IMR-90 (cell line): ENCODE results near the gene HSFX3. TPM values are rescaled to one million over a fixed set of nuclear protein-coding genes. Genes with fewer than 3 reads are reported as not detected.

Experiments
- ATAC-seq: fragments of 200-7000 bp; cut with Tn5 transposase; 2 replicates; pipeline ENCODE4 v1.9.1; 2020; ENCODE audit warnings: low read depth, mild to moderate bottlenecking, moderate library complexity
- BruUV-seq: library from RNA; stranded (reverse); fragments of 400-500 nt; replicated peaks from 2 replicates; lab custom pipeline; 2021; lab: Mats Ljungman, UMichigan
- CTCF ChIA-PET: fragments of 300-600 bp; formaldehyde crosslinking; extraction: SDS; loops from one replicate; lab custom pipeline; 2021; ENCODE audit warnings: antibody characterized with exemption; lab: Yijun Ruan, JAX
- POLR2A ChIA-PET: fragments of 300-600 bp; sonication (Branson Sonifier 250); formaldehyde crosslinking; loops from one replicate; lab custom pipeline; 2022; ENCODE audit warnings: antibody characterized with exemption; ENCODE audit not compliant: unreplicated experiment; lab: Charles Lee
- DNase-seq: peaks from one replicate; pipeline ENCODE4 v3.0.0; 2013
- H2AFZ ChIP-seq: replicated peaks from 2 replicates; pipeline ENCODE3; 2013; ENCODE audit warnings: low read length, mild to moderate bottlenecking; ENCODE audit not compliant: poor library complexity
- H2AK5ac ChIP-seq: 2 replicates; pipeline ENCODE4 v1.6.1; 2013; ENCODE audit warnings: low read depth, low read length, inconsistent platforms
- H2AK9ac ChIP-seq: replicated peaks from 2 replicates; pipeline ENCODE3; 2013; ENCODE audit warnings: mild to moderate bottlenecking, low read depth, low read length, moderate library complexity; ENCODE audit not compliant: poor library complexity
- H2BK120ac ChIP-seq: 2 replicates; pipeline ENCODE4 v1.6.1; 2013; ENCODE audit warnings: low read depth, low read length, inconsistent platforms
- H2BK15ac ChIP-seq: 3 replicates; pipeline ENCODE4 v1.6.1; 2013; ENCODE audit warnings: low read depth, low read length, inconsistent platforms
- H2BK20ac ChIP-seq: 2 replicates; pipeline ENCODE4 v1.6.1; 2013; ENCODE audit warnings: low read depth, mild to moderate bottlenecking, inconsistent platforms, low read length, moderate library complexity
- H2BK5ac ChIP-seq: 2 replicates; pipeline ENCODE4 v1.6.1; 2013; ENCODE audit warnings: mild to moderate bottlenecking, low read depth, low read length, inconsistent platforms; ENCODE audit not compliant: poor library complexity, severe bottlenecking
- H3K14ac ChIP-seq: replicated peaks from 2 replicates; pipeline ENCODE4 v1.6.1; 2013; ENCODE audit warnings: low read depth, low read length, inconsistent platforms
- H3K18ac ChIP-seq: 2 replicates; pipeline ENCODE4 v1.6.1; 2013; ENCODE audit warnings: low read depth, low read length, control low read depth
- H3K23ac ChIP-seq: 2 replicates; pipeline ENCODE4 v1.6.1; 2013; ENCODE audit warnings: low read depth, low read length, inconsistent platforms
- H3K27ac ChIP-seq: 2 replicates; pipeline ENCODE4 v1.5.1; 2013; ENCODE audit warnings: mild to moderate bottlenecking, control low read depth, low read length; ENCODE audit not compliant: insufficient read depth
- H3K27me3 ChIP-seq: 2 replicates; pipeline ENCODE4 v1.6.1; 2013; ENCODE audit warnings: low read length; ENCODE audit not compliant: control insufficient read depth, insufficient read depth
- H3K36me3 ChIP-seq: 2 replicates; pipeline ENCODE4 v1.6.1; 2013; ENCODE audit warnings: low read length, mixed read lengths; ENCODE audit not compliant: control insufficient read depth, insufficient read depth
- H3K4ac ChIP-seq: 2 replicates; pipeline ENCODE4 v1.6.1; 2013; ENCODE audit warnings: low read depth, low read length, inconsistent platforms
- H3K4me1 ChIP-seq: 2 replicates; pipeline ENCODE4 v1.6.1; 2013; ENCODE audit warnings: low read length, mixed read lengths; ENCODE audit not compliant: control insufficient read depth, insufficient read depth
- H3K4me2 ChIP-seq: 2 replicates; pipeline ENCODE4 v1.6.1; 2013; ENCODE audit warnings: low read depth, mild to moderate bottlenecking, control low read depth, low read length, moderate library complexity
- H3K4me3 ChIP-seq: 2 replicates; pipeline ENCODE4 v1.5.1; 2013; ENCODE audit warnings: low read depth, mild to moderate bottlenecking, control low read depth, low read length, moderate library complexity; ENCODE audit not compliant: insufficient read depth
- H3K56ac ChIP-seq: 2 replicates; pipeline ENCODE4 v1.6.1; 2013; ENCODE audit warnings: low read length, inconsistent platforms; ENCODE audit not compliant: insufficient read depth; ENCODE audit errors: extremely low read depth
- H3K79me1 ChIP-seq, 2 experiments: 2 replicates each; pipeline ENCODE4 v1.6.1; 2013; ENCODE audit warnings: low read length in 2 of 2, inconsistent platforms in 1 of 2, low read depth in 1 of 2
- H3K9ac ChIP-seq: 2 replicates; pipeline ENCODE4 v1.6.1; 2013; ENCODE audit warnings: low read depth, low read length, control low read depth
- H3K9me1 ChIP-seq: 2 replicates; pipeline ENCODE4 v1.6.1; 2013; ENCODE audit warnings: low read length, inconsistent platforms; ENCODE audit not compliant: insufficient read depth
- H3K9me3 ChIP-seq: 2 replicates; pipeline ENCODE4 v1.6.1; 2013; ENCODE audit warnings: low read length; ENCODE audit not compliant: control insufficient read depth, insufficient read depth
- H4K20me1 ChIP-seq: 2 replicates; pipeline ENCODE4 v1.6.1; 2013; ENCODE audit warnings: low read length, inconsistent platforms; ENCODE audit not compliant: insufficient read depth
- H4K5ac ChIP-seq: 2 replicates; pipeline ENCODE4 v1.6.1; 2013; ENCODE audit warnings: mild to moderate bottlenecking, low read depth, low read length, control low read depth
- H4K8ac ChIP-seq, 2 experiments: 2 replicates each; pipeline ENCODE4 v1.6.1; 2013; ENCODE audit warnings: low read depth in 2 of 2, low read length in 2 of 2, control low read depth in 1 of 2, inconsistent platforms in 1 of 2
- H4K91ac ChIP-seq: 2 replicates; pipeline ENCODE4 v1.6.1; 2013; ENCODE audit warnings: low read depth, low read length, inconsistent platforms; ENCODE audit not compliant: insufficient read depth
- BHLHE40 ChIP-seq: fragments of 150-350 bp; IDR thresholded peaks from 2 replicates; pipeline ENCODE4 v1.6.1; 2016; ENCODE audit warnings: mild to moderate bottlenecking, low read depth, low read length
- CEBPB ChIP-seq: IDR thresholded peaks from 2 replicates; pipeline ENCODE4 v1.6.1; 2012; ENCODE audit warnings: low read depth, low read length, improper control_type of control experiment
- CHD1 ChIP-seq: IDR thresholded peaks from 2 replicates; pipeline ENCODE4 v1.6.1; 2012; ENCODE audit warnings: low read depth, low read length, improper control_type of control experiment
- CTCF ChIP-seq: conservative IDR thresholded peaks from 2 replicates; pipeline ENCODE4 v1.5.1; 2012; ENCODE audit warnings: mild to moderate bottlenecking, low read depth, low read length, improper control_type of control experiment
- ELK1 ChIP-seq: fragments of 150-350 bp; IDR thresholded peaks from 2 replicates; pipeline ENCODE4 v1.6.1; 2016; ENCODE audit warnings: low read depth, mild to moderate bottlenecking, low read length, moderate library complexity, borderline replicate concordance
- FOS ChIP-seq: fragments of 150-350 bp; IDR thresholded peaks from 2 replicates; pipeline ENCODE4 v1.6.1; 2016; ENCODE audit warnings: low read depth, low read length
- MAFK ChIP-seq: IDR thresholded peaks from 2 replicates; pipeline ENCODE4 v1.6.1; 2012; ENCODE audit warnings: low read depth, low read length, improper control_type of control experiment
- MAZ ChIP-seq: IDR thresholded peaks from 2 replicates; pipeline ENCODE4 v1.6.1; 2012; ENCODE audit warnings: low read depth, mild to moderate bottlenecking, low read length, improper control_type of control experiment, moderate library complexity, borderline replicate concordance
- MXI1 ChIP-seq: IDR thresholded peaks from 2 replicates; pipeline ENCODE4 v1.6.1; 2012; ENCODE audit warnings: low read depth, mild to moderate bottlenecking, low read length, moderate library complexity, borderline replicate concordance
- NFE2L2 ChIP-seq: fragments of 150-350 bp; IDR thresholded peaks from 2 replicates; pipeline ENCODE4 v1.6.1; 2016; ENCODE audit warnings: low read depth, mild to moderate bottlenecking, low read length
- POLR2A ChIP-seq: IDR thresholded peaks from 2 replicates; pipeline ENCODE4 v1.6.1; 2012; ENCODE audit warnings: mild to moderate bottlenecking, low read depth, low read length
- RAD21 ChIP-seq: IDR thresholded peaks from 2 replicates; pipeline ENCODE4 v1.6.1; 2012; ENCODE audit warnings: low read length, improper control_type of control experiment
- RCOR1 ChIP-seq: IDR thresholded peaks from 2 replicates; pipeline ENCODE4 v1.6.1; 2012; ENCODE audit warnings: mild to moderate bottlenecking, low read length, improper control_type of control experiment; ENCODE audit not compliant: insufficient replicate concordance
- RFX5 ChIP-seq: IDR thresholded peaks from 2 replicates; pipeline ENCODE4 v1.8.0; 2012; ENCODE audit warnings: low read depth, mild to moderate bottlenecking, low read length, moderate library complexity
- SMC3 ChIP-seq: fragments of 150-350 bp; IDR thresholded peaks from 2 replicates; pipeline ENCODE4 v1.6.1; 2016; ENCODE audit warnings: low read depth, mild to moderate bottlenecking, antibody characterized with exemption, low read length, moderate library complexity
- USF2 ChIP-seq: fragments of 150-350 bp; IDR thresholded peaks from 2 replicates; pipeline ENCODE4 v1.6.1; 2017; ENCODE audit warnings: mild to moderate bottlenecking, antibody characterized with exemption, low read length, low read depth
- WGBS, 2 experiments: methylation state at CpG; one replicate each; pipeline versions ENCODE4 v1.1.5 to v1.1.7; 2013; ENCODE audit warnings: missing lambda C conversion rate in 2 of 2; ENCODE audit not compliant: insufficient read length in 1 of 2; ENCODE audit errors: extremely low coverage in 2 of 2; 5-methylcytosine and 5-hydroxymethylcytosine counted together
- dilution Hi-C: fragments of 300-500 bp; cut with HindIII; formaldehyde crosslinking; loops from one replicate; pipeline ENCODE4 v1.14.3; 2018; ENCODE audit warnings: low sequenced_read_pairs; ENCODE audit not compliant: unreplicated experiment
- in situ Hi-C: fragments of 300-500 bp; cut with MboI; formaldehyde crosslinking; loops from 3 replicates; pipeline ENCODE4 v1.14.3; 2019; ENCODE audit warnings: low sequenced_read_pairs, inconsistent platforms, mixed read lengths
- intact Hi-C: fragments of 100-400 bp; cut with micrococcal nuclease; formaldehyde crosslinking; loops from 2 replicates; pipeline ENCODE4 v1.10.0; 2022
- polyA plus RNA-seq, 3 experiments: library from polyadenylated mRNA; depleted of rRNA; stranded (reverse); fragments of >200 nt; gene quantifications; 2 replicates each; pipeline ENCODE4 v1.2.3, GENCODE V29; 2012; ENCODE audit warnings: low replicate concordance in 1 of 3
- total RNA-seq: library from RNA; depleted of rRNA; stranded (reverse); fragments of >200 nt; gene quantifications from 2 replicates; pipeline ENCODE4 v1.2.3, GENCODE V29; 2012

The HSFX3 gene
- total and polyA plus RNA-seq, 2 of the 4 experiments (the other 2 are of a cell fraction) = not detected

- Histone ChIP-seq H4K8ac (no peak overlapping the region), H3K27ac (no peak overlapping the region), H2AK9ac (no peak overlapping the region), H3K4me1 (no peaks in the 10 kb centered on the region), H2BK120ac (no peak overlapping the region), H2AFZ (no peak overlapping the region), H3K23ac (no peak overlapping the region), H2BK5ac (no peak overlapping the region), H3K56ac (no peak overlapping the region), H3K4ac (no peak overlapping the region), H4K5ac (no peak overlapping the region), H3K9ac (no peak overlapping the region), H3K9me1 (no peaks in the 10 kb centered on the region), H3K27me3 (peaks cover 5% of the 10 kb centered on the region), H3K14ac (no peak overlapping the region), H3K18ac (no peak overlapping the region), H2BK20ac (no peak overlapping the region), H3K4me3 (no peak overlapping the region), H3K4me2 (no peak overlapping the region), H3K79me1 (no peaks in the 10 kb centered on the region), H3K36me3 (no peaks in the 10 kb centered on the region), H4K20me1 (no peaks in the 10 kb centered on the region), H3K9me3 (no peaks in the 10 kb centered on the region), H4K91ac (no peak overlapping the region), H2AK5ac (no peak overlapping the region), H2BK15ac (no peak overlapping the region)
- ChIA-PET CTCF (no interaction called here), POLR2A (no interaction called here)
- no CpG with 5 or more reads among the region's 2 CpGs for WGBS, 2 experiments
- BruUV-seq = no TSS peak
- ATAC-seq (no peak), DNase-seq (no peak)
- in situ Hi-C loops = no loop called here
- TF ChIP-seq RCOR1 (no peak), BHLHE40 (no peak), USF2 (no peak), NFE2L2 (no peak), RAD21 (no peak), MAFK (no peak), MAZ (no peak), CTCF (no peak), FOS (no peak), CEBPB (no peak), ELK1 (no peak), CHD1 (no peak), POLR2A (no peak), RFX5 (no peak), SMC3 (no peak), MXI1 (no peak)
- intact Hi-C loops = no loop called here
- dilution Hi-C loops = no loop called here
Observed at GRCh38 chrX:149569770-149570169, 20.0 kb upstream of the HSFX3 start.
